ENCODE results near the gene HERC3. TPM values are rescaled to one million over a fixed set of nuclear protein-coding genes. Genes with fewer than 3 reads are reported as not detected.
A peak's percentile ranks its signal among the peaks of the same experiment; 100 is the strongest.

The HERC3 gene
- total RNA-seq, 2 experiments from 2014 or later, result 22.7 to 26.1 TPM

DNA sequence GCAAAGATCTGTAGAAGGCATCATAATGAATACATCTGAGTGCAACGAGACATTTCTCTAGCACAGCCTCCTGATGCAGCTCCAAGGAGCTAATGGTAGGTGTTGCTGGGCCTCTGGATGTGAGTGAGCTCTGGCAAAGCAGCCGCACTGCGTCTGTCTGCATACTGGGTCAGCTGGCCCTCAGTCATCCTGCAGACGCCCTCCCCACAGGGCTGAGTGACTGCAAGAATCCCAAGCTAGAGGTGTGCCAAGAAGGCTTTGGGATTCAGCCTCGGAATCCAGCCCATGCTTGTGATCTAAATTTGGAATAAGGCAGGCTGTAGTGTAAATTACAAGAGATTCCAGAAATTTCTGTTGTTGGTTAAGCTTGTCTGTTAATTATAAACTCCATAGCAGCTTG is 18.5 kb downstream of the HERC3 start:
- Mint-ChIP-seq H3K36me3 (ENCODE audit: low read depth) (peaks cover 54% of the 10 kb centered on the region), H3K27me3 (ENCODE audit: low read depth) (no peaks in the 10 kb centered on the region), H3K9me3 (ENCODE audit: insufficient read depth) (peaks cover 6% of the 10 kb centered on the region), H3K27ac (no peak overlapping the region), H3K4me1 (ENCODE audit: low read depth) (peaks cover 68% of the 10 kb centered on the region), H3K4me3 (no peak overlapping the region)
- POLR2A ChIA-PET, result interaction anchor here (0.6 to 1.4 kb wide), 3 partner anchors 11 to 60 kb away, joined by 3 to 5 read pairs (median 3); no protein-coding TSS in a partner anchor
- CTCF ChIA-PET, result interaction anchor here (0.8 to 3.6 kb wide), 3 partner anchors 11 to 46 kb away, joined by 3 to 25 read pairs (median 3); partner anchors contain the start of gene HERC3
- DNase-seq (no peak), ATAC-seq (no peak)

GRCh38 chr4:88613417-88613875 is 21.2 kb downstream of the HERC3 start:
- CTCF ChIA-PET, result interaction anchor here (1.0 to 3.6 kb wide), 12 partner anchors 9 to 559 kb away, joined by 3 to 27 read pairs (median 6); partner anchors contain the start of gene HERC3
- H3K36me3 Mint-ChIP-seq (ENCODE audit: low read depth), result peaks cover 36% of the 10 kb centered on the region
- peak overlapping the region; percentile 85 for H3K27ac Mint-ChIP-seq
- no peaks in the 10 kb centered on the region for H3K9me3 Mint-ChIP-seq (ENCODE audit: insufficient read depth)
- peaks cover 54% of the 10 kb centered on the region for H3K4me1 Mint-ChIP-seq (ENCODE audit: low read depth)
- H3K4me3 Mint-ChIP-seq, result peak overlapping the region; percentile 42
- peak; percentile 58 for DNase-seq
- POLR2A ChIA-PET, result interaction anchor here (0.8 to 2.3 kb wide), 4 partner anchors 15 to 329 kb away, joined by 4 to 18 read pairs (median 5); partner anchors contain the start of genes HERC3, HERC5 and PPM1K
- H3K27me3 Mint-ChIP-seq (ENCODE audit: low read depth), result no peaks in the 10 kb centered on the region
- ATAC-seq, result peak; percentile 92

GRCh38 chr4:88614058-88614457 is 21.8 kb downstream of the HERC3 start:
- peaks cover 49% of the 10 kb centered on the region for H3K4me1 Mint-ChIP-seq (ENCODE audit: low read depth)
- CTCF ChIA-PET, result interaction anchor here (1.1 to 3.6 kb wide), 11 partner anchors 9 to 559 kb away, joined by 3 to 27 read pairs (median 6); partner anchors contain the start of gene HERC3
- H3K9me3 Mint-ChIP-seq (ENCODE audit: insufficient read depth), result no peaks in the 10 kb centered on the region
- no peaks in the 10 kb centered on the region for H3K27me3 Mint-ChIP-seq (ENCODE audit: low read depth)
- peaks cover 33% of the 10 kb centered on the region for H3K36me3 Mint-ChIP-seq (ENCODE audit: low read depth)
- POLR2A ChIA-PET, result interaction anchor here (1.2 to 2.3 kb wide), 2 partner anchors 16 to 21 kb away, joined by 4 to 18 read pairs; partner anchors contain the start of gene HERC3
- H3K4me3 Mint-ChIP-seq, result no peak overlapping the region
- ATAC-seq (no peak), DNase-seq (no peak)
- no peak overlapping the region for H3K27ac Mint-ChIP-seq

GRCh38 chr4:88616275-88617150 is 24.2 kb downstream of the HERC3 start:
- Mint-ChIP-seq H3K27ac (no peak overlapping the region), H3K4me1 (ENCODE audit: low read depth) (peaks cover 27% of the 10 kb centered on the region), H3K27me3 (ENCODE audit: low read depth) (no peaks in the 10 kb centered on the region), H3K4me3 (no peak overlapping the region), H3K36me3 (ENCODE audit: low read depth) (peaks cover 15% of the 10 kb centered on the region), H3K9me3 (ENCODE audit: insufficient read depth) (no peaks in the 10 kb centered on the region)
- ATAC-seq (no peak), DNase-seq (no peak)
- ChIA-PET POLR2A (interaction anchor here (1.1 kb wide), 1 partner anchor 23 kb away, joined by 3 read pairs; no protein-coding TSS in a partner anchor), CTCF (interaction anchor here (1.3 to 1.5 kb wide), 2 partner anchors 23 to 77 kb away, joined by 3 to 5 read pairs; no protein-coding TSS in a partner anchor)

GRCh38 chr4:88618782-88619485 is 26.7 kb downstream of the HERC3 start:
- Mint-ChIP-seq H3K4me3 (no peak overlapping the region), H3K27me3 (ENCODE audit: low read depth) (no peaks in the 10 kb centered on the region), H3K27ac (no peak overlapping the region), H3K36me3 (ENCODE audit: low read depth) (peaks cover 20% of the 10 kb centered on the region), H3K4me1 (ENCODE audit: low read depth) (peaks cover 8% of the 10 kb centered on the region), H3K9me3 (ENCODE audit: insufficient read depth) (peaks cover 6% of the 10 kb centered on the region)
- POLR2A ChIA-PET, result no interaction called here
- DNase-seq, result no peak
- CTCF ChIA-PET, result no interaction called here
- ATAC-seq, result no peak

- no peaks in the 10 kb centered on the region for H3K27me3 Mint-ChIP-seq (ENCODE audit: low read depth)
- ChIA-PET CTCF (no interaction called here), POLR2A (no interaction called here)
- DNase-seq (no peak), ATAC-seq (no peak)
- no peak overlapping the region for H3K4me3 Mint-ChIP-seq
- no peak overlapping the region for H3K27ac Mint-ChIP-seq
- H3K9me3 Mint-ChIP-seq (ENCODE audit: insufficient read depth), result peaks cover 11% of the 10 kb centered on the region
- peaks cover 3% of the 10 kb centered on the region for H3K4me1 Mint-ChIP-seq (ENCODE audit: low read depth)
- peaks cover 26% of the 10 kb centered on the region for H3K36me3 Mint-ChIP-seq (ENCODE audit: low read depth)
Observed at GRCh38 chr4:88619971-88620370, 27.7 kb downstream of the HERC3 start.

- ATAC-seq, result no peak
Observed at GRCh38 chr4:88621763-88622327, 29.6 kb downstream of the HERC3 start.

DNA sequence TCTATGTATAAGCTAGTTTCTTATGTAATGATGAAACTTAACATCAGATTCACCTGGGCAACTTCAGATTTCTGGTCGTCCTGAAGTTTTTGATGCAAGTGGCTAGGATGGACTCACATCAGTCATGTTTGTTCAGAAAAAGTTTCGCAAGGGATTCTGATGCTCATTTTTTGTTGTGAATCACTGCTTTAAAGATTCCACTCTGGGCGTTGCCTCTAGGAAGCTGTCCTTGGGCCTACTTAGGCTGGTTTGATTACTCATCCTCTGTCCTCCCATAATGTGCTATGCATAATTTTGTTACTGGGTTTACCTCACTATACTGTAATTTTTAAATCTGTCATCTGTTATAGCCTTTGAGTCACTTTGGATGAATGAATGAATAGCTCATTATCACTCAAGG is 30.8 kb downstream of the HERC3 start:
- no peaks in the 10 kb centered on the region for H3K27me3 Mint-ChIP-seq (ENCODE audit: low read depth)
- DNase-seq (no peak), ATAC-seq (no peak)
- POLR2A ChIA-PET, result no interaction called here
- H3K27ac Mint-ChIP-seq, result no peak overlapping the region
- peaks cover 3% of the 10 kb centered on the region for H3K4me1 Mint-ChIP-seq (ENCODE audit: low read depth)
- peaks cover 27% of the 10 kb centered on the region for H3K36me3 Mint-ChIP-seq (ENCODE audit: low read depth)
- peaks cover 11% of the 10 kb centered on the region for H3K9me3 Mint-ChIP-seq (ENCODE audit: insufficient read depth)
- CTCF ChIA-PET, result interaction anchor here (1.0 to 1.3 kb wide), 3 partner anchors 10 to 254 kb away, joined by 3 to 5 read pairs (median 4); no protein-coding TSS in a partner anchor
- no peak overlapping the region for H3K4me3 Mint-ChIP-seq

More at GRCh38 chr4:88621763-88622327, 29.6 kb downstream of the HERC3 start:
- ChIA-PET POLR2A (no interaction called here), CTCF (interaction anchor here (1.2 kb wide), 1 partner anchor 9 kb away, joined by 5 read pairs; no protein-coding TSS in a partner anchor)
- Mint-ChIP-seq H3K4me1 (ENCODE audit: low read depth) (peaks cover 3% of the 10 kb centered on the region), H3K27ac (no peak overlapping the region), H3K9me3 (ENCODE audit: insufficient read depth) (peaks cover 11% of the 10 kb centered on the region), H3K4me3 (no peak overlapping the region), H3K27me3 (ENCODE audit: low read depth) (no peaks in the 10 kb centered on the region), H3K36me3 (ENCODE audit: low read depth) (peaks cover 25% of the 10 kb centered on the region)
- DNase-seq, result no peak

DNA sequence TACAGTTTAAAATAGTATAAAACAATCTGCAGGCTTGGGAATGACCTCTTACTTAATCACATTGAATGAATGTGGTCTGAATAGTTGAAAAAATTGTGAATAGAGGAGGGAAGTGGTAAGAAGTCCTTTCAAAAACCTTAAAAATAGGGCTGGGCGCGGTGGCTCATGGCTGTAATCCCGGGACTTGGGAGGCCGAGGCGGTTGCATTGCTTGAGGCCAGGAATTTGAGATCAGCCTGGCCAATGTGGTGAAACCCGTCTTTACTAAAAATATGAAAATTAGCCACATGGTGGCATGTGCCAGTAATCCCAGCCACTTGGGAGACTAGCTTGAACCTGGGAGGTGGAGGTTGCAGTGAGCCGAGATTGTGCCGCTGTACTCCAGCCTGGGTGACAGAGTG is 36.5 kb downstream of the HERC3 start:
- no peak for ATAC-seq
- no peak for DNase-seq
- peaks cover 7% of the 10 kb centered on the region for H3K9me3 Mint-ChIP-seq (ENCODE audit: insufficient read depth)
- CTCF ChIA-PET, result no interaction called here
- POLR2A ChIA-PET, result no interaction called here
- H3K36me3 Mint-ChIP-seq (ENCODE audit: low read depth), result peaks cover 20% of the 10 kb centered on the region
- no peaks in the 10 kb centered on the region for H3K27me3 Mint-ChIP-seq (ENCODE audit: low read depth)
- H3K4me3 Mint-ChIP-seq, result no peak overlapping the region
- H3K27ac Mint-ChIP-seq, result no peak overlapping the region
- H3K4me1 Mint-ChIP-seq (ENCODE audit: low read depth), result no peaks in the 10 kb centered on the region

GRCh38 chr4:88629826-88630225 is 37.5 kb downstream of the HERC3 start:
- Mint-ChIP-seq H3K4me1 (ENCODE audit: low read depth) (no peaks in the 10 kb centered on the region), H3K27me3 (ENCODE audit: low read depth) (no peaks in the 10 kb centered on the region), H3K36me3 (ENCODE audit: low read depth) (peaks cover 12% of the 10 kb centered on the region), H3K27ac (no peak overlapping the region), H3K4me3 (no peak overlapping the region), H3K9me3 (ENCODE audit: insufficient read depth) (no peaks in the 10 kb centered on the region)
- no peak for ATAC-seq
- CTCF ChIA-PET, result interaction anchor here (1.0 kb wide), 1 partner anchor 17 kb away, joined by 4 read pairs; no protein-coding TSS in a partner anchor
- POLR2A ChIA-PET, result interaction anchor here (0.6 kb wide), 1 partner anchor 11 kb away, joined by 3 read pairs; no protein-coding TSS in a partner anchor
- no peak for DNase-seq

- DNase-seq, result no peak
- Mint-ChIP-seq H3K27me3 (ENCODE audit: low read depth) (no peaks in the 10 kb centered on the region), H3K4me1 (ENCODE audit: low read depth) (no peaks in the 10 kb centered on the region), H3K4me3 (no peak overlapping the region), H3K27ac (no peak overlapping the region), H3K36me3 (ENCODE audit: low read depth) (peaks cover 11% of the 10 kb centered on the region), H3K9me3 (ENCODE audit: insufficient read depth) (no peaks in the 10 kb centered on the region)
- CTCF ChIA-PET, result interaction anchor here (1.9 kb wide), 1 partner anchor 28 kb away, joined by 3 read pairs; no protein-coding TSS in a partner anchor
- POLR2A ChIA-PET, result no interaction called here
- ATAC-seq, result no peak
Observed at GRCh38 chr4:88630756-88631155, 38.5 kb downstream of the HERC3 start.

Data from activated CD8-positive, alpha-beta T cell treated with anti-CD3 and anti-CD28 coated beads, Interleukin-2, amount 10 ng/mL, durations not matched to agents 7 days and 5 days (primary cell).